Panc1 (cell line): ENCODE data around the gene OAS2. TPM values are rescaled to one million over a fixed set of nuclear protein-coding genes. Genes with fewer than 3 reads are reported as not detected.

Experiments
- ATAC-seq: fragments of 200-7000 bp; cut with Tn5 transposase; 2 replicates; pipeline ENCODE4 v1.9.1; 2020; ENCODE audit warnings: mild to moderate bottlenecking, moderate library complexity
- BruUV-seq: library from RNA; stranded (reverse); fragments of 400-500 nt; replicated peaks from 2 replicates; lab custom pipeline; 2021; lab: Mats Ljungman, UMichigan
- CTCF ChIA-PET: fragments of 300-600 bp; sonication (Branson Sonifier 250); formaldehyde crosslinking; loops from one replicate; lab custom pipeline; 2022; ENCODE audit warnings: antibody characterized with exemption; lab: Charles Lee
- POLR2A ChIA-PET: fragments of 300-600 bp; sonication (Branson Sonifier 250); formaldehyde crosslinking; loops from one replicate; lab custom pipeline; 2022; ENCODE audit warnings: antibody characterized with exemption; lab: Charles Lee
- DNase-seq: peaks from one replicate; pipeline ENCODE4 v3.0.0-alpha.2; 2010; ENCODE audit warnings: low read depth, low spot score
- H3K27ac ChIP-seq: 2 replicates; pipeline ENCODE4 v1.5.1; 2011; ENCODE audit warnings: mild to moderate bottlenecking, low read length, inconsistent platforms
- H3K27me3 ChIP-seq: fragments of 200-500 bp; sonication (Bioruptor generic); 2 replicates; pipeline ENCODE4 v1.6.0; 2014; ENCODE audit warnings: low read length, inconsistent platforms; ENCODE audit not compliant: control insufficient read depth, insufficient read depth
- H3K36me3 ChIP-seq: fragments of 200-500 bp; sonication (Bioruptor generic); 2 replicates; pipeline ENCODE4 v1.5.1; 2014; ENCODE audit warnings: inconsistent platforms, mild to moderate bottlenecking, low read length, moderate library complexity; ENCODE audit not compliant: control insufficient read depth, insufficient read depth
- H3K4me1 ChIP-seq: 2 replicates; pipeline ENCODE4 v1.5.1; 2011; ENCODE audit warnings: inconsistent platforms, mild to moderate bottlenecking, low read length, moderate library complexity; ENCODE audit not compliant: control insufficient read depth, insufficient read depth
- H3K4me3 ChIP-seq, 2 experiments: 2 replicates each; pipeline ENCODE4 v1.5.1; 2011 to 2012; ENCODE audit warnings: low read depth in 2 of 2, low read length in 2 of 2, mild to moderate bottlenecking in 2 of 2, inconsistent platforms in 1 of 2, moderate library complexity in 1 of 2
- H3K9me3 ChIP-seq: fragments of 200-500 bp; sonication (Bioruptor generic); 2 replicates; pipeline ENCODE4 v1.5.1; 2014; ENCODE audit warnings: low read depth, mild to moderate bottlenecking, inconsistent platforms, low read length, moderate library complexity; ENCODE audit not compliant: control insufficient read depth, insufficient read depth
- CTCF ChIP-seq: fragments of 450-650 bp; IDR thresholded peaks from 2 replicates; pipeline ENCODE4 v1.5.1; 2017; ENCODE audit warnings: mild to moderate bottlenecking
- POLR2AphosphoS5 ChIP-seq: IDR thresholded peaks from 2 replicates; pipeline ENCODE4 v1.6.1; 2012; ENCODE audit warnings: mild to moderate bottlenecking, low read depth, low read length, moderate library complexity
- REST ChIP-seq, 2 experiments: IDR thresholded peaks; 2 replicates each; pipeline ENCODE4 v1.6.1; 2011 to 2012; ENCODE audit warnings: low read depth in 2 of 2, control low read depth in 1 of 2, low read length in 1 of 2, mild to moderate bottlenecking in 1 of 2, moderate library complexity in 1 of 2; ENCODE audit not compliant: insufficient read depth in 1 of 2
- SIN3A ChIP-seq: IDR thresholded peaks from 2 replicates; pipeline ENCODE4 v1.6.1; 2012; ENCODE audit warnings: low read depth, mild to moderate bottlenecking, low read length, moderate library complexity, borderline replicate concordance; ENCODE audit not compliant: insufficient read depth
- TCF7L2 ChIP-seq: IDR thresholded peaks from 2 replicates; pipeline ENCODE4 v1.6.1; 2011; ENCODE audit warnings: mild to moderate bottlenecking, low read depth, low read length, inconsistent platforms
- in situ Hi-C: cut with HindIII; loops from 2 replicates; pipeline ENCODE4 v1.10.0; 2016; ENCODE audit warnings: low sequenced_read_pairs, low pct_unique_long_range_greater_than_20kb
- intact Hi-C: fragments of 100-400 bp; cut with micrococcal nuclease; formaldehyde crosslinking; loops from one replicate; pipeline ENCODE4 v1.10.0; 2022; ENCODE audit not compliant: unreplicated experiment
- total RNA-seq: library from RNA; stranded (reverse); gene quantifications from one replicate; pipeline ENCODE4 v1.2.1, GENCODE V29; 2021; ENCODE audit not compliant: unreplicated experiment

Gene OAS2
- total RNA-seq, 1 experiment from 2014 or later: 2.7 TPM

GRCh38 chr12:113014565-113014964, 36.2 kb downstream of the OAS2 start:
- BruUV-seq: no TSS peak
- no peaks in the 10 kb centered on the region for H3K4me1 ChIP-seq
- DNase-seq (no peak), ATAC-seq (no peak)
- intact Hi-C loops: no loop called here
- peaks cover 9% of the 10 kb centered on the region for H3K27me3 ChIP-seq
- no peak overlapping the region for H3K27ac ChIP-seq
- POLR2A ChIA-PET: no interaction called here
- H3K9me3 ChIP-seq: no peaks in the 10 kb centered on the region; the same call in 1 of the 2 replicates
- in situ Hi-C loops: no loop called here
- CTCF ChIA-PET: no interaction called here
- no peak overlapping the region for H3K4me3 ChIP-seq
- H3K36me3 ChIP-seq: no peaks in the 10 kb centered on the region
- TF ChIP-seq SIN3A (no peak), REST (IDR thresholded peaks at IDR 0.05; ENCODE audit: insufficient read depth in 1 of 2, low read depth in 2 of 2, low read length in 1 of 2) (no peak), TCF7L2 (no peak), POLR2AphosphoS5 (no peak), CTCF (no peak)

- Histone ChIP-seq H3K9me3 (no peaks in the 10 kb centered on the region), H3K4me1 (no peaks in the 10 kb centered on the region), H3K36me3 (no peaks in the 10 kb centered on the region), H3K4me3 (no peak overlapping the region), H3K27ac (no peak overlapping the region), H3K27me3 (0 out of 2 replicates have a peak, but pooled peaks cover 11% of the 10 kb centered on the region)
- ATAC-seq (no peak), DNase-seq (no peak)
- no peak for TF ChIP-seq TCF7L2
- intact Hi-C loops: no loop called here
- ChIA-PET CTCF (interaction anchor here (1.2 kb wide), 1 partner anchor 23 kb away, joined by 7 read pairs; no protein-coding TSS in a partner anchor), POLR2A (no interaction called here)
- in situ Hi-C loops: no loop called here
- no TSS peak for BruUV-seq
These were observed 38.5 kb downstream of the OAS2 start for GRCh38 chr12:113016796-113017195.

GRCh38 chr12:113019025-113019424, 40.7 kb downstream of the OAS2 start:
- ChIA-PET POLR2A (no interaction called here), CTCF (no interaction called here)
- H3K4me1 ChIP-seq: no peaks in the 10 kb centered on the region
- no peaks in the 10 kb centered on the region for H3K36me3 ChIP-seq
- no TSS peak for BruUV-seq
- intact Hi-C loops (no loop called here), in situ Hi-C loops (no loop called here)
- ATAC-seq: no peak
- H3K9me3 ChIP-seq: no peaks in the 10 kb centered on the region
- no peak overlapping the region for H3K4me3 ChIP-seq
- TF ChIP-seq TCF7L2 (no peak), SIN3A (no peak), CTCF (no peak), REST (IDR thresholded peaks at IDR 0.05; ENCODE audit: insufficient read depth in 1 of 2, low read depth in 2 of 2, low read length in 1 of 2) (no peak), POLR2AphosphoS5 (no peak)
- no peak for DNase-seq
- peaks cover 14% of the 10 kb centered on the region for H3K27me3 ChIP-seq
- no peak overlapping the region for H3K27ac ChIP-seq
